Hepatocyte (in vitro differentiated cells): ENCODE data around the gene JAKMIP3. TPM values are rescaled to one million over a fixed set of nuclear protein-coding genes. Genes with fewer than 3 reads are reported as not detected.

ENCODE experiments used
- DNase-seq: peaks from one replicate; pipeline ENCODE4 v3.0.0-alpha.2; 2016; ENCODE audit warnings: low spot score
- H2AFZ ChIP-seq: fragments of 200-600 bp; sonication (generic); 2 replicates; pipeline ENCODE4 v1.6.0; 2016; ENCODE audit warnings: antibody characterized with exemption, mild to moderate bottlenecking
- H3K27ac ChIP-seq: fragments of 200-600 bp; sonication (generic); 2 replicates; pipeline ENCODE4 v1.5.1; 2016; ENCODE audit warnings: mild to moderate bottlenecking
- H3K27me3 ChIP-seq: fragments of 200-600 bp; sonication (generic); 2 replicates; pipeline ENCODE4 v1.6.1; 2016
- H3K36me3 ChIP-seq: fragments of 200-600 bp; sonication (generic); replicated peaks from 2 replicates; pipeline ENCODE4 v1.5.1; 2016; ENCODE audit warnings: low read depth; ENCODE audit not compliant: insufficient read depth
- H3K4me1 ChIP-seq: fragments of 200-600 bp; sonication (generic); 2 replicates; pipeline ENCODE4 v1.5.1; 2016; ENCODE audit warnings: mild to moderate bottlenecking, moderate library complexity; ENCODE audit not compliant: insufficient read depth
- H3K4me2 ChIP-seq: fragments of 200-600 bp; sonication (generic); 2 replicates; pipeline ENCODE4 v1.6.0; 2016
- H3K4me3 ChIP-seq: fragments of 200-600 bp; sonication (generic); 2 replicates; pipeline ENCODE4 v1.5.1; 2016; ENCODE audit warnings: mild to moderate bottlenecking
- H3K79me2 ChIP-seq: fragments of 200-600 bp; sonication (generic); 2 replicates; pipeline ENCODE4 v1.6.0; 2017; ENCODE audit warnings: mild to moderate bottlenecking
- H3K9me2 ChIP-seq: fragments of 200-600 bp; sonication (generic); replicated peaks from 2 replicates; pipeline ENCODE4 v1.6.0; 2017; ENCODE audit warnings: mild to moderate bottlenecking; ENCODE audit not compliant: insufficient read depth
- H3K9me3 ChIP-seq: fragments of 200-600 bp; sonication (generic); 2 replicates; pipeline ENCODE4 v1.5.1; 2016; ENCODE audit warnings: low read depth, mild to moderate bottlenecking
- H4K20me1 ChIP-seq: fragments of 200-600 bp; sonication (generic); 2 replicates; pipeline ENCODE4 v1.6.0; 2016; ENCODE audit warnings: mild to moderate bottlenecking; ENCODE audit not compliant: insufficient read depth, poor library complexity, severe bottlenecking
- CTCF ChIP-seq: fragments of 200-600 bp; sonication (generic); IDR thresholded peaks from 2 replicates; pipeline ENCODE4 v1.5.1; 2016; ENCODE audit warnings: antibody characterized with exemption, mild to moderate bottlenecking; ENCODE audit not compliant: poor library complexity
- EZH2 ChIP-seq: fragments of 200-600 bp; sonication (generic); IDR thresholded peaks from 2 replicates; pipeline ENCODE4 v1.6.1; 2016; ENCODE audit warnings: antibody characterized with exemption, mild to moderate bottlenecking, borderline replicate concordance
- EZH2phosphoT487 ChIP-seq: fragments of 200-600 bp; sonication (generic); IDR thresholded peaks from one replicate; pipeline ENCODE4 v1.6.1; 2018; ENCODE audit warnings: antibody characterized with exemption, mild to moderate bottlenecking, low read depth, moderate library complexity; ENCODE audit not compliant: unreplicated experiment, severe bottlenecking
- WGBS: methylation state at CpG from one replicate; pipeline ENCODE4 v1.1.6; 2016; ENCODE audit warnings: low lambda C conversion rate; ENCODE audit errors: missing lambda C conversion rate; 5-methylcytosine and 5-hydroxymethylcytosine counted together
- polyA plus RNA-seq: library from polyadenylated mRNA; unstranded; fragments of >200 nt; fragmentation: Nextera tagmentation; extraction: Ambion mirVana; gene quantifications from 2 replicates; pipeline ENCODE4 v1.2.1, GENCODE V29; 2016
- total RNA-seq: library from RNA; depleted of rRNA; stranded (reverse); fragments of >200 nt; gene quantifications from 2 replicates; pipeline ENCODE4 v1.2.3, GENCODE V29; 2014

Gene JAKMIP3
- total and polyA plus RNA-seq, 2 experiments from 2014 or later: 0.02 to 0.10 TPM

- TF ChIP-seq EZH2phosphoT487 (no peak), EZH2 (no peak), CTCF (no peak)
- no peak overlapping the region for H2AFZ ChIP-seq
- H3K27ac ChIP-seq: no peak overlapping the region
- no peak for DNase-seq
- no peaks in the 10 kb centered on the region for H4K20me1 ChIP-seq
- no peaks in the 10 kb centered on the region for H3K36me3 ChIP-seq
- H3K4me1 ChIP-seq: no peaks in the 10 kb centered on the region
- no peak overlapping the region for H3K4me2 ChIP-seq
- no peaks in the 10 kb centered on the region for H3K9me2 ChIP-seq
- no peaks in the 10 kb centered on the region for H3K27me3 ChIP-seq
- WGBS: 83% methylated on average over 7 of the region's 7 CpGs
- no peak overlapping the region for H3K4me3 ChIP-seq
- no peaks in the 10 kb centered on the region for H3K9me3 ChIP-seq
- no peaks in the 10 kb centered on the region for H3K79me2 ChIP-seq
Observed at GRCh38 chr10:132103116-132103910, 37.6 kb downstream of the JAKMIP3 start.

GRCh38 chr10:132104062-132104461, 38.3 kb downstream of the JAKMIP3 start:
- H3K27ac ChIP-seq: no peak overlapping the region
- no peaks in the 10 kb centered on the region for H3K36me3 ChIP-seq
- 92% methylated on average over 13 of the region's 13 CpGs for WGBS
- no peaks in the 10 kb centered on the region for H3K4me1 ChIP-seq
- no peaks in the 10 kb centered on the region for H3K27me3 ChIP-seq
- H3K4me2 ChIP-seq: no peak overlapping the region
- H3K4me3 ChIP-seq: no peak overlapping the region
- H3K9me2 ChIP-seq: no peaks in the 10 kb centered on the region
- no peak for DNase-seq
- H2AFZ ChIP-seq: no peak overlapping the region
- H4K20me1 ChIP-seq: no peaks in the 10 kb centered on the region
- no peaks in the 10 kb centered on the region for H3K79me2 ChIP-seq
- TF ChIP-seq EZH2: no peak
- TF ChIP-seq CTCF: no peak
- no peak for TF ChIP-seq EZH2phosphoT487
- H3K9me3 ChIP-seq: no peaks in the 10 kb centered on the region

GRCh38 chr10:132104471-132105301, 38.9 kb downstream of the JAKMIP3 start:
- H3K79me2 ChIP-seq: no peaks in the 10 kb centered on the region
- no peaks in the 10 kb centered on the region for H4K20me1 ChIP-seq
- WGBS: 90% methylated on average over 21 of the region's 27 CpGs
- no peaks in the 10 kb centered on the region for H3K4me1 ChIP-seq
- H3K27me3 ChIP-seq: no peaks in the 10 kb centered on the region
- H2AFZ ChIP-seq: no peak overlapping the region
- H3K9me3 ChIP-seq: no peaks in the 10 kb centered on the region
- H3K36me3 ChIP-seq: no peaks in the 10 kb centered on the region
- no peak overlapping the region for H3K27ac ChIP-seq
- TF ChIP-seq EZH2phosphoT487: no peak
- no peaks in the 10 kb centered on the region for H3K9me2 ChIP-seq
- no peak overlapping the region for H3K4me3 ChIP-seq
- H3K4me2 ChIP-seq: no peak overlapping the region
- no peak for DNase-seq

- Histone ChIP-seq H3K9me3 (no peaks in the 10 kb centered on the region), H3K4me1 (no peaks in the 10 kb centered on the region), H2AFZ (no peak overlapping the region), H3K27me3 (no peaks in the 10 kb centered on the region), H3K4me3 (no peak overlapping the region), H3K79me2 (no peaks in the 10 kb centered on the region), H3K36me3 (no peaks in the 10 kb centered on the region), H3K4me2 (no peak overlapping the region), H3K9me2 (no peaks in the 10 kb centered on the region), H4K20me1 (no peaks in the 10 kb centered on the region), H3K27ac (no peak overlapping the region)
- no peak for DNase-seq
- TF ChIP-seq EZH2: no peak
- TF ChIP-seq CTCF: no peak
- TF ChIP-seq EZH2phosphoT487: no peak
- 94% methylated on average over 12 of the region's 14 CpGs for WGBS
Observed at GRCh38 chr10:132105302-132105995, 39.7 kb downstream of the JAKMIP3 start.
